ENCODE data around the gene GRIP2.
A peak's percentile ranks its signal among the peaks of the same experiment; 100 is the strongest.

Gene GRIP2

GRCh38 chr3:14569474-14570000 lies 29.4 kb upstream of the GRIP2 start (continued):
- no peak for TF ChIP-seq PRDM2 (tag by site-specific recombination; IDR thresholded peaks at IDR 0.05; ENCODE audit: borderline replicate concordance)
- TF ChIP-seq ZNF280D (tag by site-specific recombination; IDR thresholded peaks at IDR 0.05), result no peak
- no peak for TF ChIP-seq ZNF830 (tag by site-specific recombination; IDR thresholded peaks at IDR 0.05; ENCODE audit: low read depth)
- no peak for TF ChIP-seq ZBTB44 (tag by site-specific recombination; IDR thresholded peaks at IDR 0.05)

- Histone ChIP-seq H3K4me1 (ENCODE audit: control insufficient read depth, insufficient read depth, low read length) (no peaks in the 10 kb centered on the region), H3K36me3 (ENCODE audit: control insufficient read depth in 2 of 2, insufficient read depth in 1 of 2, low read length in 2 of 2) (no peaks in the 10 kb centered on the region), H3K27ac (ENCODE audit: extremely low read depth, low read depth, low read length) (no peak overlapping the region), H3K4me3 (ENCODE audit: low read depth, low read length) (no peak overlapping the region), H3K9me3 (ENCODE audit: control insufficient read depth, insufficient read depth, low read depth, low read length) (no peaks in the 10 kb centered on the region)
- ChIA-PET POLR2A (no interaction called here), CTCF (no interaction called here)
- TF ChIP-seq SETDB1 (IDR thresholded peaks at IDR 0.05; ENCODE audit: insufficient read length, low read length), result no peak
- peak; percentile 88 for TF ChIP-seq ZNF768 (tag by site-specific recombination; IDR thresholded peaks at IDR 0.05)
Measured at GRCh38 chr3:14568269-14568668, 28.1 kb upstream of the GRIP2 start.

- POLR2A ChIA-PET, result no interaction called here
- no peaks in the 10 kb centered on the region for H3K36me3 ChIP-seq (ENCODE audit: control insufficient read depth in 2 of 2, insufficient read depth in 1 of 2, low read length in 2 of 2)
- CTCF ChIA-PET, result no interaction called here
- TF ChIP-seq ZNF132 (tag by site-specific recombination; IDR thresholded peaks at IDR 0.05; ENCODE audit: borderline replicate concordance) (no peak), ZNF24 (tag by site-specific recombination; IDR thresholded peaks at IDR 0.05) (0 out of 2 replicates have a peak, but pooled peaks have one; percentile 51), ZNF16 (tag by site-specific recombination; IDR thresholded peaks at IDR 0.05; ENCODE audit: low read depth) (peak; percentile 70; the same call in 1 of the 2 replicates)
- H3K4me1 ChIP-seq (ENCODE audit: control insufficient read depth, insufficient read depth, low read length), result no peaks in the 10 kb centered on the region
- H3K9me3 ChIP-seq (ENCODE audit: control insufficient read depth, insufficient read depth, low read depth, low read length), result no peaks in the 10 kb centered on the region
- H3K27ac ChIP-seq (ENCODE audit: extremely low read depth, low read depth, low read length), result no peak overlapping the region
- no peak overlapping the region for H3K4me3 ChIP-seq (ENCODE audit: low read depth, low read length)
Measured at GRCh38 chr3:14566812-14567211, 26.7 kb upstream of the GRIP2 start.
